Measurements from ENCODE around the gene ARSI. TPM values are rescaled to one million over a fixed set of nuclear protein-coding genes. Genes with fewer than 3 reads are reported as not detected.

The ARSI gene
- total RNA-seq, 1 donor from 2014 or later = 4.6 TPM

GRCh38 chr5:150266871-150267291, 35.8 kb downstream of the ARSI start:
- H3K27ac Mint-ChIP-seq = no peak overlapping the region

GRCh38 chr5:150265870-150266383, 36.8 kb downstream of the ARSI start:
- H3K9me3 Mint-ChIP-seq = no peaks in the 10 kb centered on the region
- TF ChIP-seq CTCF (conservative IDR thresholded peaks at IDR 0.05) = no peak
- H3K27ac Mint-ChIP-seq = no peak overlapping the region
- H3K27me3 Mint-ChIP-seq = no peaks in the 10 kb centered on the region
- H3K4me1 Mint-ChIP-seq (ENCODE audit: unreplicated experiment) = peaks cover 24% of the 10 kb centered on the region
- no peaks in the 10 kb centered on the region for H3K36me3 Mint-ChIP-seq
- no peak overlapping the region for H3K4me3 Mint-ChIP-seq
- no peak for DNase-seq (ENCODE audit: extremely low spot score, unreplicated experiment)

More at GRCh38 chr5:150266871-150267291, 35.8 kb downstream of the ARSI start:
- H3K36me3 Mint-ChIP-seq = no peaks in the 10 kb centered on the region
- H3K9me3 Mint-ChIP-seq = no peaks in the 10 kb centered on the region
- H3K4me3 Mint-ChIP-seq = no peak overlapping the region
- H3K27me3 Mint-ChIP-seq = no peaks in the 10 kb centered on the region
- TF ChIP-seq CTCF (conservative IDR thresholded peaks at IDR 0.05) = no peak
- H3K4me1 Mint-ChIP-seq (ENCODE audit: unreplicated experiment) = peaks cover 24% of the 10 kb centered on the region
- no peak for DNase-seq (ENCODE audit: extremely low spot score, unreplicated experiment)

GRCh38 chr5:150264667-150265603, 37.8 kb downstream of the ARSI start:
- no peaks in the 10 kb centered on the region for H3K36me3 Mint-ChIP-seq
- no peak overlapping the region for H3K4me3 Mint-ChIP-seq
- H3K4me1 Mint-ChIP-seq (ENCODE audit: unreplicated experiment) = peaks cover 24% of the 10 kb centered on the region
- H3K9me3 Mint-ChIP-seq = no peaks in the 10 kb centered on the region
- no peaks in the 10 kb centered on the region for H3K27me3 Mint-ChIP-seq
- H3K27ac Mint-ChIP-seq = no peak overlapping the region
- no peak for DNase-seq (ENCODE audit: extremely low spot score, unreplicated experiment)
- TF ChIP-seq CTCF (conservative IDR thresholded peaks at IDR 0.05) = no peak

GRCh38 chr5:150263801-150264621, 38.7 kb downstream of the ARSI start:
- no peak overlapping the region for H3K27ac Mint-ChIP-seq

More at GRCh38 chr5:150263801-150264621, 38.7 kb downstream of the ARSI start:
- Mint-ChIP-seq H3K4me1 (ENCODE audit: unreplicated experiment) (peaks cover 24% of the 10 kb centered on the region), H3K36me3 (no peaks in the 10 kb centered on the region), H3K27me3 (no peaks in the 10 kb centered on the region), H3K9me3 (no peaks in the 10 kb centered on the region), H3K4me3 (no peak overlapping the region)
- no peak for DNase-seq (ENCODE audit: extremely low spot score, unreplicated experiment)
- TF ChIP-seq CTCF (conservative IDR thresholded peaks at IDR 0.05) = no peak
